PC-3 (cell line): Measurements from ENCODE around the gene KCNJ5. TPM values are rescaled to one million over a fixed set of nuclear protein-coding genes. Genes with fewer than 3 reads are reported as not detected.

Experiments used
- ATAC-seq: fragments of 200-7000 bp; cut with Tn5 transposase; 2 replicates; pipeline ENCODE4 v1.9.1; 2020; ENCODE audit warnings: mild to moderate bottlenecking, moderate library complexity
- BruUV-seq: library from RNA; stranded (reverse); fragments of 400-500 nt; replicated peaks from 2 replicates; lab custom pipeline; 2021; lab: Mats Ljungman, UMichigan
- CTCF ChIA-PET: fragments of 300-600 bp; sonication (Branson Sonifier 250); formaldehyde crosslinking; loops from one replicate; lab custom pipeline; 2022; ENCODE audit warnings: antibody characterized with exemption; lab: Charles Lee
- POLR2A ChIA-PET: fragments of 300-600 bp; sonication (Branson Sonifier 250); formaldehyde crosslinking; loops from one replicate; lab custom pipeline; 2022; ENCODE audit warnings: antibody characterized with exemption; ENCODE audit not compliant: unreplicated experiment; lab: Charles Lee
- DNase-seq: peaks from one replicate; pipeline ENCODE4 v3.0.0-alpha.2; 2015
- H2AFZ ChIP-seq: fragments of 300-600 bp; sonication (generic); 2 replicates; pipeline ENCODE4 v1.6.0; 2016; ENCODE audit warnings: antibody characterized with exemption, low read length
- H3F3A ChIP-seq: fragments of 300-600 bp; sonication (generic); one replicate; pipeline ENCODE4 v1.6.0; 2017; ENCODE audit warnings: antibody characterized with exemption, low read length, control low read depth, mild to moderate bottlenecking; ENCODE audit not compliant: unreplicated experiment
- H3K27ac ChIP-seq: fragments of 300-600 bp; sonication (generic); 2 replicates; pipeline ENCODE4 v1.5.1; 2016; ENCODE audit warnings: mild to moderate bottlenecking, low read length
- H3K27me3 ChIP-seq: fragments of 300-600 bp; sonication (generic); 2 replicates; pipeline ENCODE4 v1.6.1; 2016; ENCODE audit warnings: low read length, mixed read lengths
- H3K36me3 ChIP-seq: fragments of 300-600 bp; sonication (generic); 2 replicates; pipeline ENCODE4 v1.6.1; 2016; ENCODE audit warnings: low read depth, mixed run types, low read length, mixed read lengths
- H3K4me1 ChIP-seq: fragments of 300-600 bp; sonication (generic); 2 replicates; pipeline ENCODE4 v1.5.1; 2016; ENCODE audit warnings: low read length; ENCODE audit not compliant: insufficient read depth
- H3K4me2 ChIP-seq: fragments of 300-600 bp; sonication (generic); 2 replicates; pipeline ENCODE4 v1.6.0; 2016; ENCODE audit warnings: low read length
- H3K4me3 ChIP-seq: fragments of 300-600 bp; sonication (generic); 2 replicates; pipeline ENCODE4 v1.5.1; 2016; ENCODE audit warnings: mild to moderate bottlenecking, low read length, mixed read lengths
- H3K79me2 ChIP-seq: fragments of 300-600 bp; sonication (generic); 2 replicates; pipeline ENCODE4 v1.6.1; 2017; ENCODE audit warnings: low read length, mixed read lengths
- H3K9ac ChIP-seq: fragments of 300-600 bp; sonication (generic); 2 replicates; pipeline ENCODE4 v1.6.0; 2016; ENCODE audit warnings: mild to moderate bottlenecking, low read length
- H3K9me2 ChIP-seq: fragments of 300-600 bp; sonication (generic); replicated peaks from 2 replicates; pipeline ENCODE4 v1.6.1; 2016; ENCODE audit warnings: mixed run types, low read length, mixed read lengths
- H3K9me3 ChIP-seq: fragments of 300-600 bp; sonication (generic); 2 replicates; pipeline ENCODE4 v1.6.1; 2016; ENCODE audit warnings: low read length, mixed read lengths
- H4K20me1 ChIP-seq: fragments of 300-600 bp; sonication (generic); 2 replicates; pipeline ENCODE4 v1.6.1; 2016; ENCODE audit warnings: low read length, mixed read lengths
- EZH2 ChIP-seq: fragments of 300-600 bp; sonication (generic); IDR thresholded peaks from one replicate; pipeline ENCODE4 v1.6.1; 2017; ENCODE audit warnings: antibody characterized with exemption, mild to moderate bottlenecking, low read length; ENCODE audit not compliant: unreplicated experiment
- EZH2phosphoT487 ChIP-seq: fragments of 300-600 bp; sonication (generic); IDR thresholded peaks from 2 replicates; pipeline ENCODE4 v1.6.1; 2018; ENCODE audit warnings: mild to moderate bottlenecking, antibody characterized with exemption, low read length, borderline replicate concordance
- intact Hi-C: fragments of 100-400 bp; cut with micrococcal nuclease; formaldehyde crosslinking; loops from 2 replicates; pipeline ENCODE4 v1.9.0; 2023
- total RNA-seq: library from RNA; depleted of rRNA; stranded (reverse); fragments of >200 nt; gene quantifications from 2 replicates; pipeline ENCODE4 v1.2.3, GENCODE V29; 2014
- TF ChIP-seq, protein P1 (sequence below): fragments of 300-600 bp; sonication (generic); conservative IDR thresholded peaks from 2 replicates; pipeline ENCODE4 v1.5.1; 2017; ENCODE audit warnings: antibody characterized with exemption, low read depth, mild to moderate bottlenecking, low read length

The KCNJ5 gene
- total RNA-seq, 1 experiment from 2014 or later = not detected

DNA sequence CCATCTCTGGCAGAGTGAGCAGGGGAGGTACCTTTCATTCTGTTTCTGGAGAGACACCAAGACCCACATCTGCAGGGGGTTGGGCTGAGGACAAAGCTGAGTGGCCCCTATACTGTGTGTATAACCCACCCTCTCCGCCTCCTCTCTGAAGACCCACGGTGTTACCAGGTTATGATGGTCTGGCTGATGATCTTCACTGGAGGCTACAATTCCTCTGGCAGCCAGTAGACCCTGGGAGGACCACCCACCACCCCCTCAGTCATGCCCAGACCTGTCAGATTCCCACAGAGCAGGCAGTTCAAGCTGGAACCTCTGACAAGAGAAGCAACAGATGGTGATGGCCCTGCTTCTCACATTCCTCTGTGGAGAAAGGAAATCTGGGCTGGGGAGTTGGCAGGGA, 12.7 kb upstream of the KCNJ5 start:
- Histone ChIP-seq H3F3A (no peaks in the 10 kb centered on the region), H3K27me3 (peaks cover 15% of the 10 kb centered on the region; the same call in 1 of the 2 replicates), H3K27ac (no peak overlapping the region), H3K36me3 (no peaks in the 10 kb centered on the region), H3K9me3 (no peaks in the 10 kb centered on the region), H3K4me3 (no peak overlapping the region), H3K79me2 (no peaks in the 10 kb centered on the region), H2AFZ (no peak overlapping the region), H3K9me2 (no peaks in the 10 kb centered on the region), H3K4me2 (no peak overlapping the region), H3K4me1 (no peaks in the 10 kb centered on the region), H3K9ac (no peak overlapping the region), H4K20me1 (no peaks in the 10 kb centered on the region)
- ATAC-seq (no peak), DNase-seq (no peak)
- BruUV-seq = no TSS peak
- intact Hi-C loops = no loop called here
- CTCF ChIA-PET = no interaction called here
- POLR2A ChIA-PET = no interaction called here
- TF ChIP-seq EZH2phosphoT487 (no peak), EZH2 (no peak)
- TF ChIP-seq, protein P1, sequence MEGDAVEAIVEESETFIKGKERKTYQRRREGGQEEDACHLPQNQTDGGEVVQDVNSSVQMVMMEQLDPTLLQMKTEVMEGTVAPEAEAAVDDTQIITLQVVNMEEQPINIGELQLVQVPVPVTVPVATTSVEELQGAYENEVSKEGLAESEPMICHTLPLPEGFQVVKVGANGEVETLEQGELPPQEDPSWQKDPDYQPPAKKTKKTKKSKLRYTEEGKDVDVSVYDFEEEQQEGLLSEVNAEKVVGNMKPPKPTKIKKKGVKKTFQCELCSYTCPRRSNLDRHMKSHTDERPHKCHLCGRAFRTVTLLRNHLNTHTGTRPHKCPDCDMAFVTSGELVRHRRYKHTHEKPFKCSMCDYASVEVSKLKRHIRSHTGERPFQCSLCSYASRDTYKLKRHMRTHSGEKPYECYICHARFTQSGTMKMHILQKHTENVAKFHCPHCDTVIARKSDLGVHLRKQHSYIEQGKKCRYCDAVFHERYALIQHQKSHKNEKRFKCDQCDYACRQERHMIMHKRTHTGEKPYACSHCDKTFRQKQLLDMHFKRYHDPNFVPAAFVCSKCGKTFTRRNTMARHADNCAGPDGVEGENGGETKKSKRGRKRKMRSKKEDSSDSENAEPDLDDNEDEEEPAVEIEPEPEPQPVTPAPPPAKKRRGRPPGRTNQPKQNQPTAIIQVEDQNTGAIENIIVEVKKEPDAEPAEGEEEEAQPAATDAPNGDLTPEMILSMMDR = no peak

DNA sequence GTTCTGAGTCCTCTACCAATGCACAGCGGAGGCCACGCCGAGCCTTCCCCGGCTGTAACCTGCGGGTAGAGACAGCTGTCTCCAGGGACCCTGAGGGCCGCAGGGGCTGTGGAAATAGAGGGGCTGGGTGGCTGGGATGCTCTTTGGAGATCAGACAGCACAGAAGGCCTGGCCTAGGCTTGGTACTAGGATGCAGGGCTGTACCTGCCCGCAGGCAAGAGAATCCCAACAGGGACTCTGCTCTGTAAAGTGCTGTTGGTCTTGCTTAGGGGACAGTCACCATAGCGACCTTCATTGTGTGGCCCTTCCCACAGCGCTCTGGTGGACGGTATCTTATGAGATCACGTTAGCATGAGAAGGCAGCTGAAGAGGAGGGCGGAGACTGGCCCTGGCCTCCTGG, 11.3 kb upstream of the KCNJ5 start:
- no peaks in the 10 kb centered on the region for H3F3A ChIP-seq
- no peaks in the 10 kb centered on the region for H3K79me2 ChIP-seq
- H3K9me3 ChIP-seq = no peaks in the 10 kb centered on the region
- H3K36me3 ChIP-seq = no peaks in the 10 kb centered on the region
- no peak overlapping the region for H3K4me2 ChIP-seq
- DNase-seq = no peak
- no peaks in the 10 kb centered on the region for H4K20me1 ChIP-seq
- no peak overlapping the region for H3K27ac ChIP-seq
- intact Hi-C loops = loop anchor here (10.0 kb wide), 1 partner anchor 145 kb away; no protein-coding TSS in a partner anchor
- TF ChIP-seq EZH2 (no peak), EZH2phosphoT487 (no peak)
- TF ChIP-seq, protein P1 = no peak
- POLR2A ChIA-PET = no interaction called here
- BruUV-seq = no TSS peak
- H3K4me3 ChIP-seq = no peak overlapping the region
- no peak overlapping the region for H3K9ac ChIP-seq
- ATAC-seq = no peak
- CTCF ChIA-PET = no interaction called here
- H3K4me1 ChIP-seq = no peaks in the 10 kb centered on the region
- no peak overlapping the region for H2AFZ ChIP-seq
- H3K9me2 ChIP-seq = no peaks in the 10 kb centered on the region
- H3K27me3 ChIP-seq = peaks cover 15% of the 10 kb centered on the region; the same call in 1 of the 2 replicates

DNA sequence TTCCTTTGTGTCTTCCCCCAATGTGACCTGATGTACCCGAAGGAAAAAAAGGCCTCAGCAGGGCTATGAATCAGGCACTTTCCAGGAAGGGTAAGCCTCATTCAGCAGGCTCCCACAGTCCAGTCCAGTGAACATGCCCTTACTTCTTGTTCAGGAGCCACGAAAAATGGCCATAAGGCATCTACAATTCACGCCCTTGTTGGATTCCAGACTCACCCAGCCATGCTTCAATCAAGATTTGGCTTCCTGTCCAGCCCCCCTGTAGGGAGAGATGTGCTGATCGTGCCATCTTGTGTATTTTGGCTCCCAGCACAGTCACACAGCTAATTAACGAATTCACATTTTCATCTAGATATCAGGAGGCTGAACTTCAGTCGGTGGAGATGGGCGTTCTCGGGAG, 9.9 kb upstream of the KCNJ5 start:
- Histone ChIP-seq H3K79me2 (no peaks in the 10 kb centered on the region), H3K9me2 (no peaks in the 10 kb centered on the region), H3K9ac (no peak overlapping the region), H3K4me3 (no peak overlapping the region), H3K36me3 (no peaks in the 10 kb centered on the region), H3F3A (no peaks in the 10 kb centered on the region), H3K4me2 (no peak overlapping the region), H4K20me1 (no peaks in the 10 kb centered on the region), H3K27me3 (peaks cover 15% of the 10 kb centered on the region; the same call in 1 of the 2 replicates), H3K27ac (no peak overlapping the region), H3K4me1 (no peaks in the 10 kb centered on the region), H2AFZ (no peak overlapping the region), H3K9me3 (no peaks in the 10 kb centered on the region)
- POLR2A ChIA-PET = no interaction called here
- intact Hi-C loops = loop anchor here (10.0 kb wide), 1 partner anchor 144 kb away; no protein-coding TSS in a partner anchor
- no TSS peak for BruUV-seq
- TF ChIP-seq, protein P1 = no peak
- TF ChIP-seq EZH2phosphoT487 (no peak), EZH2 (no peak)
- ATAC-seq (no peak), DNase-seq (no peak)
- CTCF ChIA-PET = no interaction called here
